B cell (primary cell): Measurements from ENCODE around the gene HDAC11. TPM values are rescaled to one million over a fixed set of nuclear protein-coding genes. Genes with fewer than 3 reads are reported as not detected.

Source experiments
- ATAC-seq: fragments of 200-7000 bp; cut with Tn5 transposase; one replicate; pipeline ENCODE4 v1.10.0; 2021; ENCODE audit warnings: low read depth, mild to moderate bottlenecking, moderate number of reproducible peaks, moderate library complexity
- CTCF ChIA-PET: fragments of 350-600 bp; sonication (Branson Sonifier 250); formaldehyde crosslinking; loops from one replicate; lab custom pipeline; 2021; ENCODE audit warnings: antibody characterized with exemption, inconsistent platforms; lab: Charles Lee
- POLR2A ChIA-PET: fragments of 350-600 bp; sonication (Branson Sonifier 250); formaldehyde crosslinking; loops from one replicate; lab custom pipeline; 2021; ENCODE audit warnings: antibody characterized with exemption; lab: Charles Lee
- DNase-seq: peaks from one replicate; pipeline ENCODE4 v3.0.0; 2013
- H2AFZ ChIP-seq: 2 replicates; pipeline ENCODE4 v1.6.1; 2012; ENCODE audit warnings: mild to moderate bottlenecking, low read depth, low read length; ENCODE audit not compliant: insufficient read depth, poor library complexity, severe bottlenecking
- H3K27ac ChIP-seq, 2 donors: 1 replicate in 1 of 2; 2 replicates in 1 of 2; pipeline ENCODE4 v1.5.1; 2012 to 2013; ENCODE audit warnings: low read length in 2 of 2, mild to moderate bottlenecking in 2 of 2, moderate library complexity in 1 of 2
- H3K27me3 ChIP-seq, 4 experiments: fragments of 200-600 bp in 1 of 4; sonication (generic) in 1 of 4; replicated peaks in 1 of 4; 1 replicate in 2 of 4; 2 replicates in 2 of 4; pipeline versions ENCODE4 v1.6.1 to v1.7.0; 2013 to 2016; ENCODE audit warnings: low read length in 3 of 4, mild to moderate bottlenecking in 2 of 4, mixed read lengths in 1 of 4, moderate library complexity in 1 of 4; ENCODE audit not compliant: insufficient read depth in 4 of 4, control insufficient read depth in 3 of 4; ENCODE audit errors: control extremely low read depth in 1 of 4
- H3K36me3 ChIP-seq, 2 experiments: replicated peaks in 1 of 2; 1 replicate in 1 of 2; 2 replicates in 1 of 2; pipeline versions ENCODE4 v1.6.1 to v1.7.1; 2013; ENCODE audit warnings: low read length in 1 of 2; ENCODE audit not compliant: insufficient read depth in 2 of 2, control insufficient read depth in 1 of 2; ENCODE audit errors: control extremely low read depth in 1 of 2, extremely low read depth in 1 of 2
- H3K4me1 ChIP-seq, 2 donors: fragments of 200-600 bp in 1 of 2; sonication (generic) in 1 of 2; 1 replicate in 1 of 2; 2 replicates in 1 of 2; pipeline versions ENCODE4 v1.5.1 to v1.6.1; 2013 to 2017; ENCODE audit warnings: low read length in 2 of 2; ENCODE audit not compliant: control insufficient read depth in 2 of 2, insufficient read depth in 2 of 2
- H3K4me2 ChIP-seq: replicated peaks from 2 replicates; pipeline ENCODE3; 2012; ENCODE audit warnings: mild to moderate bottlenecking, low read depth, low read length; ENCODE audit not compliant: poor library complexity, severe bottlenecking
- H3K4me3 ChIP-seq, 5 experiments: fragments of 200-600 bp in 1 of 5; sonication (generic) in 1 of 5; 1 replicate in 3 of 5; 2 replicates in 2 of 5; pipeline versions ENCODE4 v1.5.1 to v1.7.0; 2011 to 2016; ENCODE audit warnings: low read length in 4 of 5, mild to moderate bottlenecking in 4 of 5, low read depth in 2 of 5, control low read depth in 1 of 5, moderate library complexity in 1 of 5; ENCODE audit not compliant: insufficient read depth in 1 of 5; ENCODE audit errors: control extremely low read depth in 1 of 5, extremely low read depth in 1 of 5
- H3K79me2 ChIP-seq: fragments of 200-600 bp; sonication (generic); one replicate; pipeline ENCODE4 v1.6.0; 2016; ENCODE audit warnings: low read length; ENCODE audit not compliant: control insufficient read depth, insufficient read depth
- H3K9ac ChIP-seq: fragments of 200-600 bp; sonication (generic); 2 replicates; pipeline ENCODE4 v1.6.1; 2017; ENCODE audit warnings: mild to moderate bottlenecking, low read length, moderate library complexity
- H3K9me3 ChIP-seq, 3 donors: one replicate each; pipeline versions ENCODE4 v1.6.1 to v1.7.1; 2013; ENCODE audit warnings: low read length in 2 of 3; ENCODE audit not compliant: control insufficient read depth in 2 of 3, insufficient read depth in 1 of 3; ENCODE audit errors: control extremely low read depth in 1 of 3
- H4K20me1 ChIP-seq: 2 replicates; pipeline ENCODE4 v1.6.0; 2012; ENCODE audit warnings: mild to moderate bottlenecking, low read length; ENCODE audit not compliant: insufficient read depth, control insufficient read depth, poor library complexity, severe bottlenecking
- H3K27ac Mint-ChIP-seq: one replicate; pipeline ENCODE4 v1.8.0; 2021; ENCODE audit warnings: mixed read lengths
- H3K27me3 Mint-ChIP-seq: one replicate; pipeline ENCODE4 v1.8.0; 2021; ENCODE audit warnings: mixed read lengths
- H3K4me1 Mint-ChIP-seq: one replicate; pipeline ENCODE4 v1.8.0; 2021; ENCODE audit warnings: mixed read lengths
- H3K4me3 Mint-ChIP-seq: one replicate; pipeline ENCODE4 v1.8.0; 2021; ENCODE audit warnings: mixed read lengths
- H3K9me3 Mint-ChIP-seq: one replicate; pipeline ENCODE4 v1.8.0; 2022; ENCODE audit warnings: mixed read lengths; ENCODE audit not compliant: insufficient read depth
- EZH2 ChIP-seq: IDR thresholded peaks from 2 replicates; pipeline ENCODE4 v1.6.1; 2012; ENCODE audit warnings: borderline replicate concordance, low read depth, mild to moderate bottlenecking, moderate library complexity, low read length; ENCODE audit not compliant: insufficient read depth, poor library complexity, severe bottlenecking
- WGBS: methylation state at CpG from one replicate; pipeline ENCODE4 v1.1.5; 2013; ENCODE audit warnings: missing lambda C conversion rate; ENCODE audit not compliant: insufficient coverage; 5-methylcytosine and 5-hydroxymethylcytosine counted together
- intact Hi-C: fragments of 100-400 bp; cut with micrococcal nuclease; formaldehyde crosslinking; loops from one replicate; pipeline ENCODE4 v1.10.0; 2022
- polyA plus RNA-seq: library from polyadenylated mRNA; depleted of rRNA; stranded (reverse); fragments of >200 nt; gene quantifications from 2 replicates; pipeline ENCODE4 v1.2.3, GENCODE V29; 2012
- total RNA-seq, 2 donors: library from RNA; stranded (reverse); fragments of 120-200 nt in 1 of 2; gene quantifications; 1 replicate in 1 of 2; 2 replicates in 1 of 2; pipeline versions ENCODE4 v1.2.3 to v1.2.4, GENCODE V29; 2013 to 2022
- TF ChIP-seq, protein P1 (sequence below): fragments of 200-600 bp; IDR thresholded peaks from one replicate; pipeline ENCODE4 v1.8.0; 2022; ENCODE audit warnings: antibody characterized with exemption, mild to moderate bottlenecking

Gene HDAC11
- total and polyA plus RNA-seq, 2 donors (not counting 1 experiment from before 2014, with no cell fraction given): 0.76 to 5.5 TPM

- H3K9ac ChIP-seq: no peak overlapping the region
- H4K20me1 ChIP-seq: no peaks in the 10 kb centered on the region
- peaks cover 37 to 41% of the 10 kb centered on the region in 2 donors for H3K4me1 ChIP-seq
- no peaks in the 10 kb centered on the region for H3K36me3 ChIP-seq
- peaks cover 24% of the 10 kb centered on the region for H3K27me3 Mint-ChIP-seq
- H3K9me3 ChIP-seq: peaks cover 0 to 4% (median 0%) of the 10 kb centered on the region in 3 donors
- no peaks in the 10 kb centered on the region for H3K9me3 Mint-ChIP-seq
- intact Hi-C loops: no loop called here
- no peak overlapping the region for H2AFZ ChIP-seq
- no peak overlapping the region for H3K4me3 ChIP-seq
- TF ChIP-seq, protein P1, sequence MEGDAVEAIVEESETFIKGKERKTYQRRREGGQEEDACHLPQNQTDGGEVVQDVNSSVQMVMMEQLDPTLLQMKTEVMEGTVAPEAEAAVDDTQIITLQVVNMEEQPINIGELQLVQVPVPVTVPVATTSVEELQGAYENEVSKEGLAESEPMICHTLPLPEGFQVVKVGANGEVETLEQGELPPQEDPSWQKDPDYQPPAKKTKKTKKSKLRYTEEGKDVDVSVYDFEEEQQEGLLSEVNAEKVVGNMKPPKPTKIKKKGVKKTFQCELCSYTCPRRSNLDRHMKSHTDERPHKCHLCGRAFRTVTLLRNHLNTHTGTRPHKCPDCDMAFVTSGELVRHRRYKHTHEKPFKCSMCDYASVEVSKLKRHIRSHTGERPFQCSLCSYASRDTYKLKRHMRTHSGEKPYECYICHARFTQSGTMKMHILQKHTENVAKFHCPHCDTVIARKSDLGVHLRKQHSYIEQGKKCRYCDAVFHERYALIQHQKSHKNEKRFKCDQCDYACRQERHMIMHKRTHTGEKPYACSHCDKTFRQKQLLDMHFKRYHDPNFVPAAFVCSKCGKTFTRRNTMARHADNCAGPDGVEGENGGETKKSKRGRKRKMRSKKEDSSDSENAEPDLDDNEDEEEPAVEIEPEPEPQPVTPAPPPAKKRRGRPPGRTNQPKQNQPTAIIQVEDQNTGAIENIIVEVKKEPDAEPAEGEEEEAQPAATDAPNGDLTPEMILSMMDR: no peak
- no peak for TF ChIP-seq EZH2
- H3K27ac Mint-ChIP-seq: no peak overlapping the region
- no peak overlapping the region for H3K4me2 ChIP-seq
- no peak for ATAC-seq
- peaks cover 0 to 10% (median 2%) of the 10 kb centered on the region in 4 experiments for H3K27me3 ChIP-seq
- peaks cover 35% of the 10 kb centered on the region for H3K4me1 Mint-ChIP-seq
- DNase-seq: no peak
- ChIA-PET POLR2A (no interaction called here), CTCF (no interaction called here)
- H3K4me3 Mint-ChIP-seq: no peak overlapping the region
- H3K79me2 ChIP-seq: peaks cover 2% of the 10 kb centered on the region
- no peak overlapping the region for H3K27ac ChIP-seq
- WGBS: 96% methylated on average over 9 of the region's 9 CpGs
Measured at GRCh38 chr3:13546667-13547171, 66.6 kb downstream of the HDAC11 start.

GRCh38 chr3:13547591-13548371, 67.7 kb downstream of the HDAC11 start:
- intact Hi-C loops: no loop called here

More at GRCh38 chr3:13547591-13548371, 67.7 kb downstream of the HDAC11 start:
- Histone ChIP-seq H3K9ac (no peak overlapping the region), H3K4me1 (peaks cover 37 to 51% of the 10 kb centered on the region in 2 donors), H3K79me2 (peaks cover 7% of the 10 kb centered on the region), H3K4me2 (no peak overlapping the region), H4K20me1 (no peaks in the 10 kb centered on the region), H3K27ac (no peak overlapping the region), H2AFZ (peak overlapping the region; percentile 33), H3K9me3 (peaks cover 0 to 8% (median 0%) of the 10 kb centered on the region in 3 donors), H3K36me3 (no peaks in the 10 kb centered on the region), H3K4me3 (no peak overlapping the region), H3K27me3 (peaks cover 0 to 13% (median 2%) of the 10 kb centered on the region in 4 experiments)
- H3K27me3 Mint-ChIP-seq: peaks cover 24% of the 10 kb centered on the region
- CTCF ChIA-PET: no interaction called here
- ATAC-seq (no peak), DNase-seq (no peak)
- peak overlapping the region; percentile 82 for H3K4me3 Mint-ChIP-seq
- peaks cover 35% of the 10 kb centered on the region for H3K4me1 Mint-ChIP-seq
- WGBS: 94% methylated on average over 6 of the region's 10 CpGs
- no peak for TF ChIP-seq EZH2
- TF ChIP-seq, protein P1: no peak
- POLR2A ChIA-PET: no interaction called here
- no peaks in the 10 kb centered on the region for H3K9me3 Mint-ChIP-seq
- peak overlapping the region; percentile 80 for H3K27ac Mint-ChIP-seq
